DMS79 (cell line): ENCODE results near the gene NOPCHAP1.
"Not testable (repeated sequence)": the region's sequence is repeated elsewhere in the genome, so short reads cannot be mapped to it uniquely, and the experiment has no call there.

Experiments
- DNase-seq: peaks from one replicate; lab custom pipeline; 2025; lab: John Stamatoyannopoulos, UW

NOPCHAP1 gene

DNA sequence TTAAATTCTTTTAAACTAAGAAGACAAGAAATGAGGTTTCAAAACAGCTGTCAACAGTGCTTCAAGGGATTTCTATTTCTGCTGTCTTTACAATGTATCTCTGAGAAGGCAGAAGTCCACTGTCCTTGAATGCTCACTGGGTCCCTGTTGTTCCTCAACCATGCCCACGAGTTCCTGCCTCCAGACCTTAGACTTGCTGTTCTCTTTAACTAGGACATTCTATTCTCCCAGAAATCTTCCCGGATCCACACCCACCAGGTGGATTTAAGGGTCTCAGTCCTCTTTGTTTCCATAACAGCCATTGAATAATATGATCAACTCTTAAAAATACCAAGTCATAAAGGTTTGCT is 21.3 kb upstream of the NOPCHAP1 start:
- no peak for DNase-seq

DNA sequence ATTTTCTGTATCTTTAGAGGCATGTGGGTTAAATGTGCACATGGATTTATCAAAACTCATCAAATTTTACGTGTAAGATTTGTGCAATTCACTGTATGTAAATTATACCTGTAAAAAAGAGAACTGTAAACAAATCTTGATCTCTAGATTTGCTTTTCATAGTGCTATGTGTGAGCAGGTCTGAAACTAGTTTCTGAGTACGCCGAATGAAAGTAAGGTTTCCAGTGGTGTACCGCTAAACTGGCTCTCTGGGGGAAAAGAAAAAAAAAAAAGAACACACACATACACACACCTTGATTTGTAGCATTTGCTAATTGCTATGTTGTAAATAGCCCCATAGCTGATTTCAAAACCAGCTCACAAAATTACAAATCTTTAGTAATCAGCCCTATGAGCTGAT is 19.4 kb upstream of the NOPCHAP1 start:
- no peak for DNase-seq

DNA sequence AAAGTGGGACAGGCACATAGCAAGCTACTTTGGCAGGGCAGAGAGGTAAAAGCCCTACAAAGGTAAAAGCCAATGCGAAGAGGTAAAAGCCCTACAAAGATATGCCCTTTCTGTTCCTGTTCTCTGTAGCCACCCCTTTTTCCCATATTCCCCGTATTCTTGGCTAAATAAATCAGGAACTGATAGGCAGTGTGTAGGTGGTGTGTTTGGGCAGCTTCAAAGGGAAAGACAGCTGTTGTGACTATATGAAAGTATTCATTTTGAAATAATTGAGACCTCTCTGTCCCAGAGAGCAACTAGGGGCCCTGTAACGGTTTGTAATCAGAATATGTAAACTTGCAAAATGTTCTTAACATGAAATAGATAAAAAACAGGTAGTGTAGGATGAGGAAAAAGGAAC is 16.8 kb upstream of the NOPCHAP1 start:
- no peak for DNase-seq

DNA sequence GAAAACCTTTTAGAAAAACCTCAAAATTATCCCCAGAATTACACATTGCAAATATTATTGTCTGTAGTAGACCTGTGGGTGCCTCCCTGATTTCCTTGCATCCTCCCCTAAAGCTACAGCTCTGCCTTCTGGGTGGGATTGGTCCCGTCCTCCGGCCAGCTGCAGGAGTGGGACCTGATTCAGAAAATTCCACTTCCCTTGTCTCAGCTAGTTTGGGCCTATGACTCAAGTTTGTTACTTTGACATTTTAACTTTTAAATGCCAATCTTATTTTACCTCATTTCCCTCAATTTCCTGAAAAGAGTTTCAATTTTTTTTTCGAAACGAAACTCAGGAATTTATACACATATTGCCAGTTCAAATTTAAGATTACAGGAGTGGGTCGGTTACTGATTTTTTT is 14.8 kb upstream of the NOPCHAP1 start:
- DNase-seq, result no peak

DNA sequence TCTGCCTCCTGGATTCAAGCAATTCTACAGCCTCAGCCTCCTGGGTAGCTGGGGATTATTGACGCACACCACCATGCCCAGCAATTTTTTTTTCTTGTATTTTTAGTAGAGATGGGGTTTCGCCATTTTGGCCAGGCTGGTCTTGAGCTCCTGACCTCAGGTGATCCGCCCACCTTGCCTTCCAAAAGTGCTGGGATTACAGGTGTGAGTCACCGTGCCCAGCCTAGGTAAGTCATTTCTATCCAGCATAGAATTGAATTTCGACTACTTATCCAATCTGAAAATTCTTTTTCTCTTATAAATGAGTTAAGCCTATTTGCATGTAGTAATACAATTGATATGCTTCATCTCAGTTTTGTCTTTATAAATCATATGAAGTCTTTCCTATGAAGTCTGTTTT is 12.9 kb upstream of the NOPCHAP1 start:
- no peak for DNase-seq

DNA sequence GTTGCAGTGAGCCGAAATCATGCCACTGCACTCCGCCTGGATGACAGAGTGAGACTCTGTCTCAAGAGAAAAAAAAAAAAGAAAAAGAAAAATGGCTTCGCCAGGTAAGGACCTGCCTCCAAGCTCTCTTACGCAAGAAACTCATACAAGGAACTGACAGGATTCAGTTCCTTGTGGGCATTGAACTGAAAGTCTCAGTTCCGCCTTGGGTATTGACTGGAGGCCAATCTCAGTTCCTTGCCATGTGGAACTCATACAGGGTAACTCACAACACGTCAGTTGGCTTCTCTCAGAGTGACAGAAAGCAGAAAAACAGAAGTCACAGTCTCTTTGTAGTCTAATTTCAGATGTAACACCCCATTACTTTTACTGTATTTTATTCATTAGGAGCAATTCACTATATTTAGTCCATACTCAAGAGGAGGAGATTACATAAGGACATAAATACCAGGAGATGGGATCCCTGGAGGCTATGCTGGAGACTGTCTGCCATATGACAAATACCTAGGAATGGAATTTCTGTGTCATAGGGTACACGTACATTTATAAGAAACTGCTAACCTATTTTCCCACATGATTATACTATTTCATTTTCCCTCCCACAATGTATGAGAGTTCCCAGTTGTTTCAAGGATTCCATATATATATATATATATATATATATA is 11.4 kb upstream of the NOPCHAP1 start:
- DNase-seq, result no peak

DNA sequence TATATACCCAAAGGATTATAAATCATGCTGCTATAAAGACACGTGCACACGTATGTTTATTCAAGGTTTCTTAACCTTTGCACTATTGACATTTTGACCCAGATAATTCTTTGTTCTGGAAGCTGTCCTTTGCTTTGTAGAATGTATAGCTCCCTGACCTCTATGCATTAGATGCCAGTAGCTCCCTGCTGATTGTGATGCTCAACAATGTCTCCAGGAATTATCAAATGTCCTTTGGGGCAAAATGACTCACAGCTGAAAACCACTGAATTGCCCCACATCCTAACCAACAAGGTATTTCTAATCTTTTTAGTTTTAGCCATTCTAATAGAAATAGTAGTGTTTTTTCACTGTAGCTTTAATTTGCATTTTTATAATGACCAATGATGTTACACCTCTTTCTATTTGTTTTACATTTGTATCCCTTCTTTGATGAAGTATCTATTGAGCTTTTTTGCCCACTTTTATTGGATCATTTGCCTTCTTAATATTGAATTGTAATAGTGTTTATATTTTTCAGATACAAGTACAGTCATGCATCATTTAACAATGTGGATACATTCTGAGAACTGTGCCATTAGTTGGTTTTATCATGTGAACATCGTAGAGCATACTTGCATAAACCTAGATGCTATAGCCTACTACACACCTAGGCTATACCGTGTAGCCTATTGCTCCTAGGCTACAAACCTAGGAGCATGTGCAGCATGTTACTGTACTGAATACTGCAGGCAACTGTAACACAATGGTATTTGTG is 10.4 kb upstream of the NOPCHAP1 start:
- DNase-seq, result no peak

DNA sequence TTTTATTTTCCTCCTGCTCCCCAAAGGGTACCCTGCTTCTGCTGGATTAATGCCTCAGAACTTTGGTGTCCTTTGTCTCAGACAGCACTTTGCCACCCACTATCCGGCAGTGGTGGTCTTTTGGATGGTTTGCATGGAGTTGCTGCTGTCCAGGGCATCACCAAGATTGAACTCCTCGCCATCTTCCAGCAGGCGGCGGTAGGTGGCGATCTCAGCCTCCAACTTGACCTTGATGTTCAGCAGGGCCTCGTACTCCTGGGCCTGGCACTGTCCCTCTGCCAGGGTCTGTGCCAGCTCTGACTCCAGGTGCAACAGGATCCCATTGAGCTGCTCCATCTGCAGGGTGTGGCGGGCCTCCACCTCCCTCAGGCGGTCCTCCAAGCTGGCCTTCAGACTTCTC is 9.4 kb upstream of the NOPCHAP1 start:
- no peak for DNase-seq

DNA sequence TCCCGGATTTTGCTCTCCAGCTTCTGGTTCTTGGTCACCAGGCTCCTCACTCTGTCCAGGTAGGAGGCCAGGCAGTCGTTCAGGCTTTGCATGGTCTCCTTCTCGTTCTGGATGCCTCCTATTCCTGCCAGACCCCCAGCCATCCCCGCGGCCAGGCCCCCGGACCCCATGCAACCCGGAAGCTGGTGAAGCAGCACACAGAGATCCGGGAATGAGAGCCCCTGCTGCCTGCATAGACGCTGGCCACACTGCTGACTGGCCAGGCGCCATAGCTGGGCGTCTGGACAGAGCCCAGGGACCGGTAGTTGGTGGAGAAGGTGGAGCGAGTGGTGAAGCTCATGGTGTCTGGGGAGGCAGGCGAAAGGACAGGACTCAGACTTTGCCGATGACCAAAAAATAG is 8.4 kb upstream of the NOPCHAP1 start:
- DNase-seq, result not testable (repeated sequence)

DNA sequence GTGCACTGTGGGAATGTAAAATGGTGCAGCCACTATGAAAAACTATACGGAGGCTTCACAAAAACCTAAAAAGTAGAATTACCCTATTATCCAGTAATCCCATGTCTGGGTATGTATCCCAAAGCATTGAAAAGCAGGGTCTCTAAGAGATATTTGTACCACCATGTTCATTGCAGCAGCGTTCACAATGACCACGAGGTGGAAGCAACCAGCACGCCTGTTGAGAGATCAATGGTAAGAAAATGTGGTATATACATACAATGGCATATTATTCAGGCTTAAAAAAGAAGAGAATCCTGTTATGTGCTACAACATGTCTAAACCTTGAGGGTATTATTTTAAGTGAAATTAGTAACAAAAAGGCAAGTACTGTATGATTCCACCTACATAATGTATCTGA is 910 bp upstream of the NOPCHAP1 start:
- DNase-seq, result no peak

DNA sequence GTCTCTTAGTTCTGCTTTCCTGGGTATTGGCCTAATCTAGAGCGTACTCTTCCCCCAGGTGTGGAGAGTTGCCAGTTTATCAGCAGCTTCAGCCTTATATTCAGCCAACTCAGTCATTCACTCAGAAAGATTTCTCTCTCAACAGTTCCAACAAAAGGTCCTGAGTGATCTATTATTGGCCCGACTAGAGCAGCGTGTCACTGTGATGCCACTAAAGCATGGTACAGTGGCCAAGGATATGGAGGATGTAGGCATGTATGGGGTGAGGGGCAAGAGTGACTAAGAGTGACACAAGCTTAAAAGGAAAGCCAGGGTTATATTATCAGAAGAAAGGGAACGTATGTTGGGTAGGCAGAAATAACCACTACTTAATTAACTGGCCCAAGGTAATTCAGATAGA is 4.8 kb downstream of the NOPCHAP1 start:
- DNase-seq, result no peak

DNA sequence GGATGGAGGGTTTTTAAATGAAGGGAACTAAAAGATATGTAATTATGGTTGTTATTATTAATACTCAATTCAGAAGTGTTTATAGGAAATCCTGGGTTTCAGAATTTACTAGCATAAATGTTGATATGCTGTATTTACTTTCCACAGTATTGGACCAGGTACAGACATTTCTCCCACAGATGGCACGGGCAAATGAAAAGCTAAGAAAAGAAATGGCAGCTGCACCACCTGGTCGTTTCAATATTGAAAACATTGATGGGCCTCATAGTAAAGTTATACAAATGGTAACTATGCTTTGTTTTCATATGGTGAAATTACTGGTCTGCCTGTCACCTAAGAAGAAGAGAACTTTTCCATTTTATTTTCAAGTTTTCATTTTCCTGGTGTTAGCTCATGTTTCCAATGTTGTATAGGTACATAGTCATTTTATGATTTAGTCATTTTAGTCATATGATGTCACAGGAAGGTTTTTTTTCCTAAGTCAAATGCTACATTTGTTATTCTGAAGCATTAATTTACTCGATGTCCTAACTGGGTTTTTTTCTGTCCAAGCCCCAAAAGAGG is 5.5 kb downstream of the NOPCHAP1 start:
- DNase-seq, result no peak

DNA sequence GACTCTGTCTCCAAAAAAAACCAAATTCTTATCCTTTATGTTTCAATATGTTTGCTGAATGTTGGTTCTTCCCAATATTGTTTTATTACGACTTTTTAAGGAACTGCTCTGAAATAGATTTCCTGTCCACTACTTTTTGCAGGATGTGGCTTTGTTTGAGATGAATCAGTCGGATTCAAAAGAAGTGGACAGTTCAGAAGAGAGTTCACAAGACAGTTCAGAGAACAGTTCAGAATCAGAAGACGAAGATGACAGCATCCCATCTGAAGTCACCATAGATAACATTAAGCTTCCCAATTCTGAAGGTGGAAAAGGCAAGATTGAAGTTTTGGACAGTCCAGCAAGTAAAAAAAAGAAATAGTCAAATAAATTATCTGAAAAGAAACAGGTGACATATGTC is 8.2 kb downstream of the NOPCHAP1 start:
- no peak for DNase-seq

DNA sequence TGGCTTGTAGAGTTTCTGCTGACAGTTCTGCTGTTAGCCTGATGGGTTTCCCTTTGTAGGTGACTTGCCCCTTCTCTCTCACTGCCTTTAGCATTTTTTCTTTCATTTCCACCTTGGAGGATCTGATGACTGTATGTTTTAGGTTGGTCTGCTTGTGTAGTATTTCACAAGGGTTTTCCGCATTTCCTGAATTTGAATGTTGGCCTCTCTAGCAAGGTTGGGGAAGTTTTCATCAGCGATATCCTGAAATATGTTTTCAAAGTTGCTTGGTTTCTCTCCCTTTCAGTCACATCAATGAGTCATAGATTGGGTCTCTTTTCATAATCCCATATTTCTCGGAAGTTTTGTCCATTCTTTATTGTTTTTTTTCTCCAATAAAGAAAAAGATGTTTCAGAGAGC is 11.4 kb downstream of the NOPCHAP1 start:
- no peak for DNase-seq

DNA sequence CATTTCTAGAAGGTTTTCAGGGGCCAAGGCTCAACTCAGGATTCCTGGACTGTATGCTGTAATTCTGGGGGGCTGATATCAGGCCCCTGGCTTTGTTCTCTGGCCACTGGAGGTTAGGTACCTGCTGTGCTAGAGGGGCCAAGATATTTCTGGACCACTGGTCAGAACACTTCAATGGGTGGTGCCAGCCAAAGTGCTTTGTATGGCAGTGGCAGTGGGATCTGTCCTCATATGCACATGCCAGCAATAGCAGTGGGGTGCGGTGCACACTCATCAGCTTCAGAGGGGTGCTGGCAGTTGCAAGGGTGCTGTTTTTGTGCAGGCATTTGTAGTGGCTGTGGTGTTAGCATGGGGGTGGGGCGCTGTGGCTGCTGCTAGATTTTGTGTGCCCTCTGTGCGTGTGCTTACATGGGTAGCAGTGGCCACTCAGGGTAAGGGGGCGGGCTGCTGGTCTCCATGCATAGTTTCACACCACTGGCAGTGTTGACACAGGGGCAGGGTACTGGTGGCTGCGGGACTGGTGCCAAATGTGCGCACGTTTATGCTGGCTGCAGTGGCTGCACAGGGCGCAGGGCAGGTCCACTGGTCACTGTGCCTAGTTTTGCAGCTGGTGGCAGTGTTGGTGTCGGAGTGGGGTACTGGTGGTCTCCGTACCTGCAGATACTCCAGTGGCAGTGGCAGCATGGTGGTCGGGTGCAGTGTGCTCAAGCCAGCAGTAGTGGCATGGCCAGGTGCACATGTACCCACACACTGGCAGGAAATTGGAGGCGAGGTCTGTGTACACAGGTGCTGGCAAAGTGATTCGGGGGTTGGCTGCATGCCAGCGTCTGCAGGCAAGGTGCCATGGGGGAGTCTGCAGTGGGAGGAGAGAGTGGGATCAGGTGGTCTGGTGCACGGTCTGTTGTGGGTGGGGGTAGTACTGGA is 12.6 kb downstream of the NOPCHAP1 start:
- DNase-seq, result peak; percentile 92

DNA sequence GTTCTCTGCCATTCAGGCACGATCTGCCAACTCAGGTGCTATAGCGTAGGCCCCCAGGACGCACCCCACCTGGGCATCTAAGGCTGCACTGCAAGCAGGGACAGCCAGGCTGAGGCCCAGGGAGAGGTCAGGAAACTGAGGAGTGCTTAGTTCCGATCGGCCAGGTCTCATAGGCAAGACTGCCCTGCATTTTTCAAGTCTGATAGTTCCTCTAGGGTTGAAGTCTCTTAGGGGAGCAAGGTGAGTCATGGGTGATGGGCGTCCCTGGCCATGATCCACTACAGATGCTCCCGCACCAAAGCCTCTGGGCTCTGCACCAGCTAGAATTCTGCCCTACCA is 13.2 kb downstream of the NOPCHAP1 start:
- DNase-seq, result no peak

DNA sequence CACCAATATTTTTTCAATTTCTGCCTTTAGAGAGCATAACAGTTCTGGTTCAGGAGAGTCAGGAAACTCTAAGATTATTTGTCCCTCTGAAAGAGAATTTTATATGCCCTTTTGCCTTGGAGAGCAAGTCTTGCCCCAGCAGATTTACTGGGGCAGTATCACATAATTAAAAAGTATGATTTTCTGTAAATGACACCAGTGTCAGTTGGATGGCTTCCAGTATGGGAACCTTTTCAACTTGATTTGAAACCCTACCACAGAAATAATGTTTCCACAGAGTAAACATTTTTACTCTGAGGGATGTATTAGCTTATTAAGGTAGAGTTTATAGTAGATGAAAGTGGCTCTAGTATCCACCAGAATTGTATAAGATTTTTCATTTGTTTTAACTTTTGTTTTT is 15.4 kb downstream of the NOPCHAP1 start:
- DNase-seq, result no peak

DNA sequence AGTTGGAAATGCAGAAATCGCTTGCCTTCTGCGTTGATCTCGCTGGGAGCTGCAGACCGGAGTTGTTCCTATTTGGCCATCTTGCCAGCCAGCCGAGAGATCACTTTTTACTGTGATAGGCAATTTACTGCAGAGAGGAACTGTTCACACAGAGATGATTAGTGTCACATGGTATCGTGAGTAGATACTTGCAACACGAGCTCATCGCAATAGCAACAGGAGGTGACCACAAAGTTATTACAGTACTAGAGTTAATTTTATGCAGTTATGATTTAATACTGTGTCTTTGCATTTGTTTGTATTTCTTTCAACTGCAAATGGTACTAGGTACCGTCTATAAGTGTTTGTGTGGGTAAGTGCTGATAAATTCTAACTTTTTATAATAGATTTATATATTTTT is 27.8 kb downstream of the NOPCHAP1 start:
- no peak for DNase-seq

DNA sequence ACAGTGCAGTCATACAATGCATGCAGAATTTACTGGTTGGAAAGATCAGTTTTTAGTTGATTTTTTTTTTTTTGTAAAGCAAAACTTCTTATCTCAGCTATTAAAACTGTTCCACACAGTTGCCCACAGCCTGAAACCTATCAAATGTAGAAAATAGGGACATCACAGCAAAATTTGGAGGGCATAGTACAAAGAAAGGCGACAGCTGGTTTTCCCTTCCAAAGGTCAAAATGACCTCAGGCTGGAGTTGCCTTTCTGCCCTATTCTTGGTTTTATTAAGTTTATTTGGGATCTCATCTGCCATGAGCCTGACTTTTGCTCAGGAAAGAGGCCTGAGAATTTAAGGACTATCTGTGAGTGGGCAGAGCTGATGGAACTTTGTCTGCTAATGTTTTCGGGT is 28.5 kb downstream of the NOPCHAP1 start:
- DNase-seq, result no peak

DNA sequence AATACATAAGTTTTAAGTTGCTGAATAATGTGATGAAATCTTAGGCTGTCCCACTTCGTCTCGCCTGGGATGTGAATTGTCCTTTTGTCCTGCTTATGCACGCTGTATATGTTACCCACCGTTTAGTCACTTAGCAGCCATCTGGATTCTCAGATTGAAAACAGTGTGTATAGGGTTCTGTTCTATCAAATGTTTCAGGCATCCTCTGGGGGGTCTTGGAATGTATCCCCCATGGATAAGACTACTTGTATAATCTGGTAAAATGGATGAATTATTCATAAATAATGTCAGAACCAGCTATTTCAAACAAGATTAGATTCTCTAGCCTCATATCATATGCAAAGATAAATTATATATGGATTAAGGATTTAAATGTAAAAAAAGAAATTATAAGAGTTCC is 29.4 kb downstream of the NOPCHAP1 start:
- DNase-seq, result no peak

DNA sequence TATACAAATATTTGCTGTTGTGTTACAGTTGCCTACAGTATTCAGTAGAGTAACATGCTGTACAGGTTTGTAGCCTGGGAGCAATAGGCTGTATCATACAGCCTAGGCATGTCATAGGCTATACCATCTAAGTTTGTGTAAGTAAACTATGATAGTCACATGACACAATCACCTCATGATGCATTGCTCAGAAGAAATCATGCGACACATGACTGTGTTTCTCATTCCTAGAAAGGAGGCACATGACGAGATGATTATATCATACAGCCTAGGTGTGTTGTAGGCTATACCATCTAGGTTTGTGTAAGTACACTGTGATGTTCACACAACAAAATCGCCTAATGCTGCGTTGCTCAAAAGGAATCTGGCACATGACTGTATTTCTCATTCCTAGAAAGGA is 31.9 kb downstream of the NOPCHAP1 start:
- DNase-seq, result no peak

DNA sequence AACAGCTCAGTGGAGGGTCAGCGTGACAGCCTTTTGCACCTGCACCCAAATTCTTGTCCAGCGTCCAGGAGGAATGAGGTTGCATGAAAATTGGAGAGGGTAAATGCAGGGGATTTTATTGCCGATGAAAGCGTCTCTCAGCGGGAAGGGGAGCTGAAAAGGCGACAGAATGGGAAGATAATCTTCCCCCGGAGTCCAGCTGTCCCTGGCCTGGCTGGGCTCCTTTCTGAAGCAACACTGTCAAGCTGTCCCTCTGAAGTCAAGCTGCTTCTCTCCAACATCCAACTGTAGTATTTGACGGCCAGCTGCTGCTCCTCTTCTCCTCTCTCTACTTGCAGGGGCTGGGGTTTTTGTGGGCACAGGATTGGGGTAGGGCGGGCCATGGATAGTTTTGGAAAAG is 32.7 kb downstream of the NOPCHAP1 start:
- no peak for DNase-seq
